Measurements from ENCODE around the gene RTTN.

GRCh38 chr18:70068981-70069380 lies 136.5 kb downstream of the RTTN start:
- TF ChIP-seq CTCF (IDR thresholded peaks at IDR 0.05) (no peak), POLR2A (IDR thresholded peaks at IDR 0.05) (no peak)

Measured in body of pancreas (tissue), 4 donors.